ENCODE measurements around the gene NRIP3.

NRIP3 gene

DNA sequence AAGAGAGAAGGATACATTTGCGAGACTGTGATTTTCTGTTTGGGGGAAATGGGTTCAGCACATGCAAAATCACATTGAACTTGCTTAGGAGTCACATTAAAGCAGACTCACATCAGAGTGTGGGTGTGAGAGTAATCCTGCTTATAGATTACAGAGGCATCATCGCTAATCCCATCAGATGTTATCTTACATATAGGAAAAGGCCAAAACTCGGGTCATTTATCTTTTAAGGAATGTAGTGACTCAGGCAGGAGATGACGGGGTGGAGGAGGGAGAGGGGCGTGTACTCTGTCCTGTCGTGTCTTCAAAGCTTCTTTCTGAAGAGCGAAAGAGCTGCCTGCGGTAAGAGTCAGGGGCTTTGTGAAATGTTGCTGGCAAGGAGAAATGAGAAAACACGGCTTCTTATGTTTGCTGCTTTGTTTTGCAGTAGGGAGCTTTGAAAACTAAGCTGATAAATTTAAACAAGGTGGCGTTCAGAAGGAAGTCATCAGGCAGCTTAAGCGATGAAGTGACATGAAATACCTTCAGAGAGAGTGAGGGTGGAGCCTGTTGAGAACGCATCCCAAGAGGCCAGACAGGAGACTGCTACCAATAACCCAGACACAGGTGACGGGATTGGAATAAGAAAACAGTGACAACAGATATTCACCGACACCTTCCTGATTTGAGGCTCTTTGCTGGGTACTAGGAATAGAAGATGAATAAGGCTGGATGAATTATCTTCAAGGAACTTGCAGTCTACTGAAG lies 68.9 kb downstream of the NRIP3 start:
- H3K4me3 ChIP-seq (ENCODE audit: insufficient read depth, low read depth, low read length, poor library complexity, severe bottlenecking): no peak overlapping the region
- no peak for DNase-seq
- H3K9me3 ChIP-seq (ENCODE audit: control insufficient read depth, low read length): no peaks in the 10 kb centered on the region
- no peaks in the 10 kb centered on the region for H3K4me1 ChIP-seq (ENCODE audit: control insufficient read depth, insufficient read depth, low read length, poor library complexity, severe bottlenecking)
- H3K27me3 ChIP-seq (replicated peaks; ENCODE audit: control insufficient read depth, insufficient read depth, low read length, poor library complexity, severe bottlenecking): no peaks in the 10 kb centered on the region
- no peaks in the 10 kb centered on the region for H3K36me3 ChIP-seq (ENCODE audit: control insufficient read depth, insufficient read depth, low read length)
- H3K27ac ChIP-seq (ENCODE audit: insufficient read depth, low read length, poor library complexity, severe bottlenecking): no peak overlapping the region

DNA sequence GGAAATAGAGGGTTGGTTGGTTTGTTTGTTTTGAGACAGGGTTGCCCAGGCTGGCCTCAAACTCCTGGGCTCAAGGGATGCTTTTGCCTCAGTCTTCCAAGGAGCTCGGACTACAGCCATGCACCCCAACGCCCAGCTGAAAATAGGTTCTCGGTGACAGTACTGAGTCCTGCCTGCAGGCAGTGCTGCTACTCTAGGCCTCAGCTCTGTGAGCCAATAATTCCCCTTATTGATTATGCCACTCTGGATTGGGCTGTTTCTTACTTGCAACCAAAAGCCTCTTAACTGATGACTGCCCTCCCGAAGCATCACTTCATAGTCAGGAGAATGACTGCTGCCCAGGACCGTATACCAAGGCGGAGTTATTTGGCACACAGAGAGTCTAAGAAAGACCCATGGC lies 69.9 kb downstream of the NRIP3 start:
- no peak overlapping the region for H3K4me3 ChIP-seq (ENCODE audit: insufficient read depth, low read depth, low read length, poor library complexity, severe bottlenecking)

DNA sequence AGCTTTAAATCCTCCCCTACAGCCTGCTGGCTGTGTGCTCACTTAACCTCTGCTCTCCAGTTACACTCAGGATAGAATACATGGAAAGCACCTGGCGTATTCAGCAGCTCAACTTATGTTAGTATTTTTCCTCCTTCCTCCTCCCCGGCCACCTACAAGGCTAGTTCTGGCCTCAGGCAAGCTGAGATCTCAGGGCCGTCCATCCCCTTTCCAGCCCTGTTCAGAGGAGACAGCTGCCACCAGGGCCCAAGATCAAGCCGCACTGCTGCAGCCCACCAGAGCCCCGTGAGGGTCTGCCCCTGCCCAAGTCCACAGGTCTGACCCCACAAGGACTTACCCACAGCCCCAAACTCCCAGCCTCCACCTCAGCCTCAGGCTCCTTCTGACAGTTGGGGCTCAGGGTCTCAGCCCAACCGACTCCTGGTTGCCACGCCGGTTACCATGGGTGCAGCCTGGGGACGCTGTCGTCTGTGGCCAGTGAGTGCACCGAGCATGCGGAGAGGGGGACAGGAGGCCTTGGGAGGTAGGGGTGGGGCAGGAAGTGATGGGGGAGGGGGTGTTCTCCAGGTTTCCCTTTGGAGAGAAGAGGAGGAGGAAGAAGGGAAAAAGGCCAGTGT lies 71.1 kb downstream of the NRIP3 start, which contains the start of gene C11orf16:
TSS of gene C11orf16 (minus strand) at position 384 of the 617 bp plus-strand sequence. CDS start 639 bp downstream, outside the sequence.
- H3K9me3 ChIP-seq (ENCODE audit: control insufficient read depth, low read length): no peaks in the 10 kb centered on the region
- no peaks in the 10 kb centered on the region for H3K36me3 ChIP-seq (ENCODE audit: control insufficient read depth, insufficient read depth, low read length)
- no peak within 1 kb of the TSS for H3K27ac ChIP-seq (ENCODE audit: insufficient read depth, low read length, poor library complexity, severe bottlenecking)
- DNase-seq: no peak
- H3K4me3 ChIP-seq (ENCODE audit: insufficient read depth, low read depth, low read length, poor library complexity, severe bottlenecking): no peak within 1 kb of the TSS
- no peaks in the 10 kb centered on the region for H3K4me1 ChIP-seq (ENCODE audit: control insufficient read depth, insufficient read depth, low read length, poor library complexity, severe bottlenecking)
- H3K27me3 ChIP-seq (replicated peaks; ENCODE audit: control insufficient read depth, insufficient read depth, low read length, poor library complexity, severe bottlenecking): no peaks in the 10 kb centered on the region

More for the DNA sequence above, 69.9 kb downstream of the NRIP3 start:
- no peak overlapping the region for H3K27ac ChIP-seq (ENCODE audit: insufficient read depth, low read length, poor library complexity, severe bottlenecking)
- H3K4me1 ChIP-seq (ENCODE audit: control insufficient read depth, insufficient read depth, low read length, poor library complexity, severe bottlenecking): no peaks in the 10 kb centered on the region
- DNase-seq: no peak
- H3K36me3 ChIP-seq (ENCODE audit: control insufficient read depth, insufficient read depth, low read length): no peaks in the 10 kb centered on the region
- H3K27me3 ChIP-seq (replicated peaks; ENCODE audit: control insufficient read depth, insufficient read depth, low read length, poor library complexity, severe bottlenecking): no peaks in the 10 kb centered on the region
- H3K9me3 ChIP-seq (ENCODE audit: control insufficient read depth, low read length): no peaks in the 10 kb centered on the region
